ELR (cell line): ENCODE data around the gene ACKR3.

ENCODE experiments used
- DNase-seq: peaks from one replicate; pipeline ENCODE4 v3.0.0-alpha.2; 2015; ENCODE audit warnings: low read depth

Gene ACKR3

DNA sequence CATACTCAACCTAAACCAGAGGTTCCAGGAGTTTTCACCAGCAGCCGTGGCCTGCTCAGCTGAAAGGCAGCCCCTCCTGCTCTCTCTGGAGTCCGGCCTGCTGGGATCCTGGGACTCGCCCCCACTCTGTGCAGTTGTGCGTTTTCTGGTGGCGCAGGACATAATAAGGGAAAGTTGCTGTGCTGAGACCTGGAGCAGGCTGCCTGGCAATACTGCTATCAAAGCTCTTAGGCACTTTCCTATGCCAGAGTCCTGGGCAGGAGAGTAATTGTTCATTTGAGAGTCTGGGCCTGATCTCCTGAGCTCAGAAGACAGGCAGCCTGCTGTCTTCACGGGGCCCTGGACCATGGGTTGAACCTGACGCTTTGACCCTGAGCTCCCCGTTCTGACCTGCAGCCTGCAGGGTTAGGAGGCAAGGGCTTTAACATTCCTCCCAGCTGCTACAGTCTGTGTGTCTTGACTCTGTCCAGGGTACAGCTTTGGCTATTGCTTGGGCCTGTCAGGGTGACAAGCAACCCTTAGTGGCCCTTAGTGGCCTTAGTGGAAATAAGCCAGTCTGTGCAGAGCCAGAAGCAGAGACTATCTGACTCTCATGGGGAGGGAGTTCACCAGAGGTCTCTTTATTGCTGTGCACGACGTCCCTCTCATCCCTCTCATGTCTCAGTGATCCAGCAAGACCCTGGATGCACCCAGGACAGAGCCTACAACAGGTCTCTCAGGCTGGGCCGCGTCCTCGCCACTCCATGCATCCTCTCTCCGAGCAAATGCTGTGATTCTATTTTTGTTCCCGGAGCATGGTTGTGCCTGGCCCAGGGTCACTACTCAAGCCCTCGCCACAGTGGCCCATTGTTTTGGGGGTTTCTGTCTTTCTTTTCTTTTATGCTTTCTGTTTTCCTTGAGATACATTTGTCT lies 60.6 kb downstream of the ACKR3 start:
- DNase-seq: no peak

GRCh38 chr2:236631281-236631855 lies 61.7 kb downstream of the ACKR3 start:
- DNase-seq: no peak

GRCh38 chr2:236631856-236632291 lies 62.2 kb downstream of the ACKR3 start:
- no peak for DNase-seq
